GM21723 (cell line): ENCODE data around the gene LAMC1.

Source experiments
- ATAC-seq: cut with Tn5 transposase; IDR thresholded peaks from one replicate; pipeline ENCODE4 v1.9.1; 2021; ENCODE audit warnings: mild to moderate bottlenecking, moderate library complexity; ENCODE audit not compliant: unreplicated experiment

Gene LAMC1

DNA sequence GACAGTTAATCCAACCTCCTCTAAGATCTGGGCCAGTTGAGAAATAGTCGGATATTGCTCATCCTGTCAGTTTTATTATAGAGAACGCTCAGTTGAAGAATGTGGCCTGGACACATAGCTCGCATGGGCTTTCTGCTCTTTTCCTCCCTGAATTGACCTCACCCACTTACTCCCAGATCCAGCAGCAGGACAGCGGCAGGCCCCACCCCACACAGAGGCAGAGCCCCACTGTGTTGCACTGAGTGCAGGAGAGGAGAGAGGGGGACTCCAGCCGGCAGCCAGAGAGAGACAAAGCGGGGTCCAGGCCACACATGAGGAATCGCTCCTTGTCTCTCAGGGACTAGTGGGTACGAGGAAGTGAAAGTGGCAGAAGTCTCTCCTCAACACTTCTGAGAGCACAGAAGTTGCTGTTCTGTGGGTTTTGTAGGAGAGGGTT lies 78.6 kb downstream of the LAMC1 start:
- ATAC-seq = no peak

GRCh38 chr1:183103147-183103546 lies 79.9 kb downstream of the LAMC1 start:
- no peak for ATAC-seq

GRCh38 chr1:183103577-183103976 lies 80.4 kb downstream of the LAMC1 start:
- ATAC-seq = no peak

GRCh38 chr1:183105449-183105848 lies 82.2 kb downstream of the LAMC1 start:
- no peak for ATAC-seq

DNA sequence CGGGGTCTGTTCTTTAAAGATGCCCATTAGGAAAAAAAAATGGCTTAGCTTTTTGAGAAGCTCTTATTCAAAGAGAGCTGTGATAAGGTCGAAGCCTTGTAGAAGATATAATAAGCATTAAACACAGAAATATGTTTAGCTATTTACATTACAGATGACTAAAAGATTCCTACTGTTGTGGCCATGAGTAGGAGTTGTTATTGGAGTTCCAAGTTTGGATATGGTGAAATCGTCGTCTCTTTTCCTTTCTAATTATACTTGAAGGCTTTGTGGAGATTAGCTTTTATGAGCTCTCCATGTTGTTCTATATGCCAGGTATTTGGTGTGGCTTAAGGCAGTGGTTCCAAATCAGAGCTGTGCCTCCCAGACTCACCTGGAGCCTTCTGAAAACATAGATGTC lies 82.9 kb downstream of the LAMC1 start:
- ATAC-seq = no peak

DNA sequence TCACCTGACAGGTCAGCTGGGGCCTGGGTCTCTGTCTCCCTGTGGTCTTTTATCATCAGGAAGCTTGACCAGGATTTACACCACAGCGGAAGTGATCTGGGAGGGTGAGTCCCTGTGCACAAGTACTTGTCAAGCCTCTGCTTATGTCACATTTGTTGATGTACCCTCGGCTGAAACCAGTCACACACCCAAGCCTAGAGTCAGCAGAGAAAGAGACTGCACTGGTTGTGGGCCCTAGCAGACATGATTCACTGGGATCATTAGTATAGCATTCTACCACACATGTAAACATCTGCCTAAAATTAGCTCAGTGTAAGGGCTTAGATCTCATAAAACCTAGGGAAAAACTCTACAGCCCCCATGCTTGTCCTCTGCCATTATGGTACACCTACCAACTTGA lies 83.5 kb downstream of the LAMC1 start:
- ATAC-seq = no peak

DNA sequence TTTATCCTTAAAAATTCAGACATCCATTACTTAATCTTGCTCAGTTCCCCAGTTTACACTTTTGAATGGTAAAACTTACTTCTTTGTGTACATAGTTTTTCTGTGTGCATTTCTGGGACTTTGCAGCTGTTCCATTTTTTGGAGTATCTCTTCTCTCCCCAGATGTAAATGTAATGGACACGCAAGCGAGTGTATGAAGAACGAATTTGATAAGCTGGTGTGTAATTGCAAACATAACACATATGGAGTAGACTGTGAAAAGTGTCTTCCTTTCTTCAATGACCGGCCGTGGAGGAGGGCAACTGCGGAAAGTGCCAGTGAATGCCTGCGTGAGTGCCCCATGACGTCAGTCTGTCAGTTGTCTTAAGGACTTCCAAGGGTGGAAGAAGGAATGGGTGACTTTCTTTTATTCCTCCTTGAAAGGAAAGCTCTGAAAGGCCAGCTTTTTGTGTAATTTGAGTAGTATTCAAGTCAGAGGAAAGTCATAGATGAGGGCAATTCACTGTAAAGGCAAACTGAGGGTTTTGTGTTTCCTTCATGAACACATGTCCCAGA lies 87.2 kb downstream of the LAMC1 start:
- no peak for ATAC-seq

- ATAC-seq = no peak
Observed at GRCh38 chr1:183114441-183114840, 91.2 kb downstream of the LAMC1 start.

DNA sequence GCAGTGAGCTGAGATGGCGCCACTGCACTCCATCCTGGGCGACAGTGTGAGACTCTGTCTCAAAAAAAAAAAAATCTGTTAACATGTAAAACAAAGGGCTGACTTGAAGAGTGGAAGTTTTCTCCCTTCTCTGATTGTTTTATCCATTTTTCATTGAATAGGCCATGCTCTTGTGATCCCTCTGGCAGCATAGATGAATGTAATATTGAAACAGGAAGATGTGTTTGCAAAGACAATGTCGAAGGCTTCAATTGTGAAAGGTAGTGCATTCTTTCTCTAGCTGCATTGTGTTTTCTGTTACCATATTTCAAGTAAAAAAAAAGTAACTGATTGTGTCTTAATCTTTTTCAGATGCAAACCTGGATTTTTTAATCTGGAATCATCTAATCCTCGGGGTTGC lies 93.2 kb downstream of the LAMC1 start:
- no peak for ATAC-seq

DNA sequence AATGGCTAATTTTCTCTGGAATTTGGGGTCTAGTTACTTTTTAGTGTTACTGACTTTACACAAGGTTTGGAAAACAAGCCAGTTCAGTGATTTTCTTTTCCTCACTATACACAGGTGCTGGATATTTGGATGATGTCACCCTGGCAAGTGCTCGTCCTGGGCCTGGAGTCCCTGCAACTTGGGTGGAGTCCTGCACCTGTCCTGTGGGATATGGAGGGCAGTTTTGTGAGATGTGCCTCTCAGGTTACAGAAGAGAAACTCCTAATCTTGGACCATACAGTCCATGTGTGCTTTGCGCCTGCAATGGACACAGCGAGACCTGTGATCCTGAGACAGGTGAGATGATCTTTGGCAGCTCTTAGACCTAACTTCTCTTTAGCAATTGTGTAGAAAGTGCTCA lies 98.4 kb downstream of the LAMC1 start:
- no peak for ATAC-seq

DNA sequence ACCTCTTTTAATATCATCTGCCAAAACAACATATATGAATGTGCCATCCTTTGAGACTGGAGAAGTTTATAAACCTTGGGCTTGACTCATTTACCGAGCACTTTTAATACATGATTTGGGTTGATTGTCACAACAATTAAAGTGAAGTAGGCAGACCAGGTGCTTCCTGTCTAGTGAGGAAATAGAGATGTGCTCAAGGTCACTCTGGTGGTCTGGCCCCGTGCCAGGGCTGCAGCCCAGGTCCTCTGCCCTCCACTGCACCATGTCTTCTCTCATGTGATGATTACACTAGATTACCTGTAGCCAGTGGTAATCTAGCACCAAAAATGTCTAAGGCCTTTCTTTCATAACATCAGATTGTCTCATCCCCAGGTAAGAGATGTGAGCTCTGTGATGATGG lies 101.0 kb downstream of the LAMC1 start:
- ATAC-seq = no peak

GRCh38 chr1:183125279-183125999 lies 102.2 kb downstream of the LAMC1 start:
- no peak for ATAC-seq

GRCh38 chr1:183126000-183126366 lies 102.8 kb downstream of the LAMC1 start:
- ATAC-seq = no peak

- no peak for ATAC-seq
Observed at GRCh38 chr1:183126528-183126927, 103.3 kb downstream of the LAMC1 start.

GRCh38 chr1:183129921-183130690 lies 106.9 kb downstream of the LAMC1 start:
- no peak for ATAC-seq

DNA sequence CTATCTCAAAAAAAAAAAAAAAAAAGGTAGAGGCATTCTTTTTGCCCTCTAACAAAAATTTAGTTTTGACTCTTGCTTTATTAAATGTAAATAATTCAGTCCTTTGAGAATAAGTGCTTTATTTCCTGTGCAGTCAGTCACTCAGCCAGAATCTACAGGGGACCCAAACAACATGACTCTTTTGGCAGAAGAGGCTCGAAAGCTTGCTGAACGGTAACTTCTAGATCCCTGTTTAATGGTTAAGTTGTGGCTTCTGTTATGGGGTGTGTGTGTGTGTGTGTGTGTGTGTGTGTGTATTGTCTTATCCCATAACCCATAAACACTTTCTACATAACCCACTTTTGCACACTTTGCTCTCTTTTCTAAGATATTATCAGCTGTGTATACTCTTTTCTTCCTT lies 107.9 kb downstream of the LAMC1 start:
- ATAC-seq = no peak

DNA sequence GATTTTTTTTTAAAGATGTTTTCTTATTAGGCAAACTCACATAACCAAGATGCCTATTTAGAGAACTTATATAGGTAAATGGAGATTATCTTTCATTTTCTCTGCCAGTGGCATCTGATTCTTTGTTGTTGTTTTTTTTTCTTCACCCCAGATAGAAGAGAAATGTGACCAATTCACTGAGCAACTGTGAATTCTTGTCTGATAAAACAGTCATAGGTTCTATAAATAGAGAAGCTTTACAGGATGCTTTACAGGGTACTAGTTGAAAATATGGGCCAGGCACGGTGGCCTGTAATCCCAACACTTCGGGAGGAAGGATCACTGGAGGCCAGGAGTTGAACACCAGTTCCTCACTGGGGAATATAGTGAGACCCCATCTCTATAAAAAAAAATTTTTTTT lies 112.1 kb downstream of the LAMC1 start:
- ATAC-seq = no peak

GRCh38 chr1:183137782-183138181 lies 114.6 kb downstream of the LAMC1 start:
- ATAC-seq = no peak

GRCh38 chr1:183138301-183138700 lies 115.1 kb downstream of the LAMC1 start:
- no peak for ATAC-seq

DNA sequence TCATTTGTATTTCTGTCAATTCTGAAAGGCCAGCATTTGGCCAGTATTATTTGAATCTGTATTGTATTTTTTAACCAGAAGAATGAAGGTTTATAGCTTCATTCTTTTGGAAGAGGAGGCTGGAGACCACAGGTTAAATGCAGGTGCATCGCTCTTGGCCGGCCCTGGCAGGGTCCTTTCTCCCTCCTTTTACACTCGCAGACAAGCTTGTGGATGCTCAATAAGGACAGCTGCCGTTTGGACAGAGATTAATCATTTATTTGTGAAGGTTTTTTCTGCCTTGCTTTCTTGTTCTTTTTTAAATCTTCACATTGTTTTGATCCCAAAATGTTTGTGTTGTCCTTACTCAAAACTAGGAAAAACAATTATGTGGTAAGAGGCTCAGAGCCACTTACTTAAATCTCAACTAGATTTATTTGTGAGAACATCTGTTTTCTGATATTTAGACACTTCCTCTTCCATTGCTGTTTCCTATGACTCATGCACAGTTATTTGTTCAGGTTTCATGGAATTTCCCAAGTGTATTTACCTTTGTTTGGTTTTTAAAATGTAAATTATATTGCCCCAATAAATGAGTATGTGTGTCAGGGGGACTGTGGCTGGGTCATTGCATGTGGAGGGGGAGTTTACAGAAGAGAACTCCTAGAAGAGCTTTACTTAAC lies 116.2 kb downstream of the LAMC1 start:
- ATAC-seq = no peak

DNA sequence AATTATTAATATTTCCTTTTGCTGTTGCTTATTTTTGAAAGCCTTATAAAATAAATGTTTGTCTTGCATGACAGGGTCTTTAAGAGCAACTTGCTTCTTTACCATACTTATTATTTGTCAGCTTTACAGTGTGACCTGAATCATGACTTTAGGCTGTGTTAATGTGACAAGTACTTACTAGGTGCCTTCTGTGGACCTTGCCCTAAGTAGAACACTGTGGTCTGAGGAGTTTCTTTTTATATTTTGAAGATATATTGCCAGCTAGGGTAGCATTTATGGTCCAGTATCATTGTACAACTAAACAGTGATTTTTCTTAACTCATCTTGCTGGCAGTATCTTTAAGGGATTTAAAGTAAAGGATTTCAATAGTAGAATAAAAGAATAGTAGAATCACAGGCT lies 117.4 kb downstream of the LAMC1 start:
- no peak for ATAC-seq

- no peak for ATAC-seq
Observed at GRCh38 chr1:183142171-183142570, 119.0 kb downstream of the LAMC1 start.
